Adrenal gland (tissue), 12 donors: ENCODE results near the gene NR2F1-AS1. TPM values are rescaled to one million over a fixed set of nuclear protein-coding genes. Genes with fewer than 3 reads are reported as not detected.

Source experiments
- DNase-seq, 7 donors: peaks; one replicate each; pipeline ENCODE4 v3.0.0-alpha.2; 2019 to 2020
- H3K27ac ChIP-seq, 5 donors: fragments of 200-600 bp; sonication (generic) in 4 of 5; 1 replicate in 3 of 5; 2 replicates in 2 of 5; pipeline versions ENCODE4 v1.5.1 to v1.8.0; 2016 to 2020; ENCODE audit warnings: mild to moderate bottlenecking in 1 of 5
- H3K27me3 ChIP-seq: fragments of 200-600 bp; 2 replicates; pipeline ENCODE4 v1.8.0; 2021
- H3K36me3 ChIP-seq, 2 donors: fragments of 200-600 bp; replicated peaks in 1 of 2; 1 replicate in 1 of 2; 2 replicates in 1 of 2; pipeline versions ENCODE4 v1.5.1 to v1.8.0; 2018 to 2022
- H3K4me1 ChIP-seq, 2 donors: fragments of 200-600 bp; replicated peaks in 1 of 2; 1 replicate in 1 of 2; 2 replicates in 1 of 2; pipeline versions ENCODE4 v1.5.1 to v1.8.0; 2018 to 2021
- H3K4me3 ChIP-seq, 4 donors: fragments of 200-600 bp; sonication (generic) in 3 of 4; one replicate each; pipeline ENCODE4 v1.5.1; 2016 to 2018
- H3K9me3 ChIP-seq, 3 donors: fragments of 200-600 bp; sonication (generic) in 1 of 3; replicated peaks in 1 of 3; 1 replicate in 2 of 3; 2 replicates in 1 of 3; pipeline versions ENCODE4 v1.5.1 to v1.8.0; 2016 to 2021
- POLR2A ChIP-seq, 2 donors: fragments of 450-650 bp; IDR thresholded peaks; one replicate each; pipeline ENCODE4 v1.6.1; 2017; ENCODE audit warnings: antibody characterized with exemption in 2 of 2, mild to moderate bottlenecking in 2 of 2, moderate library complexity in 1 of 2
- WGBS, 4 donors: extraction: QIAGEN DNeasy Blood & Tissue Kit in 2 of 4; methylation state at CpG; one replicate each; pipeline versions ENCODE4 v1.1.5 to v1.1.7; 2013 to 2017; 5-methylcytosine and 5-hydroxymethylcytosine counted together
- intact Hi-C, 2 donors: fragments of 100-400 bp; cut with DNase I; formaldehyde crosslinking; loops; one replicate each; pipeline versions ENCODE4 v1.14.1 to v1.15.0; 2022 to 2023
- polyA plus RNA-seq, 3 donors: library from polyadenylated mRNA; stranded (reverse); fragments of 200-250 nt in 2 of 3; fragments of 350-450 nt in 1 of 3; fragmentation: Illumina TruSeq in 1 of 3; extraction: RNeasy Lipid Tissue Mini Kit (QIAGEN cat#74804) in 1 of 3; gene quantifications; one replicate each; pipeline ENCODE4 v1.2.3, GENCODE V29; 2013 to 2014
- total RNA-seq, 9 donors: library from RNA; depleted of rRNA in 4 of 9; stranded (reverse); fragments of >200 nt in 4 of 9; fragments of 120-200 nt in 1 of 9; fragmentation: NEBNext Ultra II Directional in 1 of 9; extraction: Animal tissue kit (Norgen Biotek cat#: 25700) in 1 of 9; gene quantifications; one replicate each; pipeline versions ENCODE4 v1.1.0 to v1.2.4, GENCODE V29; 2013 to 2023
- TF ChIP-seq, protein P1 (sequence below), 6 experiments: fragments of 450-650 bp in 4 of 6; fragments of 200-600 bp in 2 of 6; sonication (generic) in 1 of 6; IDR thresholded peaks; 1 replicate in 5 of 6; 2 replicates in 1 of 6; pipeline versions ENCODE4 v1.5.1 to v1.8.0; 2016 to 2021; ENCODE audit warnings: antibody characterized with exemption in 6 of 6, mild to moderate bottlenecking in 2 of 6, moderate library complexity in 1 of 6
- donor health status: healthy with polysubstance abuse.
- donor health status: Bipolar disorder and iron deficiency.
- donor health status: DM: yes; HTN: yes; CAD: no.
- donor health status: DM: no; HTN: no; CAD: no.
- donor health status: DM: no; HTN: no; CAD: no.
- donor health status: DM: yes; HTN: yes; CAD: no.

The NR2F1-AS1 gene
- total and polyA plus RNA-seq, 12 donors, result 13.2 to 107 (median 29.1) TPM

DNA sequence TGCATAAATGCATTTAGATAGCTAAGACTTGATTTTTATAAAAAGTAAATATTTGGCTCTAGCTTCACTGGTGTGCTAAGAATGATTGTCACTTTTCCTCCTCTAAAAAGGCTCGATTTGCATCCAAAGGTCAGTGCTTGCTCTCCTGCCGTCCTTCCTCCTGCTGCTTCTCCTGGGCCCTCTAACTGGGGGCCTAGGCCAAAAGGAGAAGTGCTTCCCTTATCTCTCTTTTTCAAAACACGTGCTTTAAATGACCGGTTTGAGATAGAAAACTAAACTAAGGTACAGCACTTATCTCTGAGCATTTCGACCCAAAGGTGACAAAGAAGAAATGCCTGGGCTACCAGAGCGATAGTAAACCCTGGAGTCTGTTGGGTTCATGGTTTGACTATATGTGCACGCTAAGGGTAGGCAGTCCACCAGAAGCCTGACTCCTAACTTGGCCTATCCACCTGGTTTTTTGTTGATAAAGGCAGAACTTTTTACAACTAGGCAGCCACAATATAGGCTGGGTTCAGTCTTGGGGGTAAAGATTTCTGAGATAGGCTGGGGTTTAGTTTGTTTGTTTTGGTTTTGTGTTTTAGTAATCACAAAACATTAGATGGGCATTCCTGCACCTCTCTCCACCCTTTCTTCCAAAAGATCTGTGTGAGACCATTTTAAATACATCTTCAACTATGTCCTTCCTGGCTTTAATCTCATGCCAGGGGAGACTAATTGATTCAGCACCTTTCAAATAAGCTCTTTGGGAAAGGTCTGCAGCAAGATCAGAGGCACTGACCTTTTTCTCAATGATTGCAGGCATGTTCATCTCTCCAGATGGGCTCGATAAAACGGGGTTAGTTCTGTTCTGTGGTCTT is 3.8 kb downstream of the NR2F1-AS1 start:
- Histone ChIP-seq H3K9me3 (no peaks in the 10 kb centered on the region), H3K4me1 (peaks cover 0 to 33% of the 10 kb centered on the region in 2 donors), H3K4me3 (peak overlapping the region in 1 of 4 donors; percentile 93), H3K27me3 (no peaks in the 10 kb centered on the region), H3K27ac (peak overlapping the region in 4 of 5 donors; percentile 63 to 97 (median 88)), H3K36me3 (no peaks in the 10 kb centered on the region)
- TF ChIP-seq, protein P1, sequence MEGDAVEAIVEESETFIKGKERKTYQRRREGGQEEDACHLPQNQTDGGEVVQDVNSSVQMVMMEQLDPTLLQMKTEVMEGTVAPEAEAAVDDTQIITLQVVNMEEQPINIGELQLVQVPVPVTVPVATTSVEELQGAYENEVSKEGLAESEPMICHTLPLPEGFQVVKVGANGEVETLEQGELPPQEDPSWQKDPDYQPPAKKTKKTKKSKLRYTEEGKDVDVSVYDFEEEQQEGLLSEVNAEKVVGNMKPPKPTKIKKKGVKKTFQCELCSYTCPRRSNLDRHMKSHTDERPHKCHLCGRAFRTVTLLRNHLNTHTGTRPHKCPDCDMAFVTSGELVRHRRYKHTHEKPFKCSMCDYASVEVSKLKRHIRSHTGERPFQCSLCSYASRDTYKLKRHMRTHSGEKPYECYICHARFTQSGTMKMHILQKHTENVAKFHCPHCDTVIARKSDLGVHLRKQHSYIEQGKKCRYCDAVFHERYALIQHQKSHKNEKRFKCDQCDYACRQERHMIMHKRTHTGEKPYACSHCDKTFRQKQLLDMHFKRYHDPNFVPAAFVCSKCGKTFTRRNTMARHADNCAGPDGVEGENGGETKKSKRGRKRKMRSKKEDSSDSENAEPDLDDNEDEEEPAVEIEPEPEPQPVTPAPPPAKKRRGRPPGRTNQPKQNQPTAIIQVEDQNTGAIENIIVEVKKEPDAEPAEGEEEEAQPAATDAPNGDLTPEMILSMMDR (IDR thresholded peaks at IDR 0.05), result no peak
- TF ChIP-seq POLR2A (IDR thresholded peaks at IDR 0.05), result no peak
- DNase-seq, result no peak
- WGBS, 4 donors, result 37 to 42% (median 40%) methylated on average over 9 of the region's 9 CpGs
- intact Hi-C loops, result loop anchor here (5.0 to 10.0 kb wide), 2 partner anchors 65 to 172 kb away; no protein-coding TSS in a partner anchor

DNA sequence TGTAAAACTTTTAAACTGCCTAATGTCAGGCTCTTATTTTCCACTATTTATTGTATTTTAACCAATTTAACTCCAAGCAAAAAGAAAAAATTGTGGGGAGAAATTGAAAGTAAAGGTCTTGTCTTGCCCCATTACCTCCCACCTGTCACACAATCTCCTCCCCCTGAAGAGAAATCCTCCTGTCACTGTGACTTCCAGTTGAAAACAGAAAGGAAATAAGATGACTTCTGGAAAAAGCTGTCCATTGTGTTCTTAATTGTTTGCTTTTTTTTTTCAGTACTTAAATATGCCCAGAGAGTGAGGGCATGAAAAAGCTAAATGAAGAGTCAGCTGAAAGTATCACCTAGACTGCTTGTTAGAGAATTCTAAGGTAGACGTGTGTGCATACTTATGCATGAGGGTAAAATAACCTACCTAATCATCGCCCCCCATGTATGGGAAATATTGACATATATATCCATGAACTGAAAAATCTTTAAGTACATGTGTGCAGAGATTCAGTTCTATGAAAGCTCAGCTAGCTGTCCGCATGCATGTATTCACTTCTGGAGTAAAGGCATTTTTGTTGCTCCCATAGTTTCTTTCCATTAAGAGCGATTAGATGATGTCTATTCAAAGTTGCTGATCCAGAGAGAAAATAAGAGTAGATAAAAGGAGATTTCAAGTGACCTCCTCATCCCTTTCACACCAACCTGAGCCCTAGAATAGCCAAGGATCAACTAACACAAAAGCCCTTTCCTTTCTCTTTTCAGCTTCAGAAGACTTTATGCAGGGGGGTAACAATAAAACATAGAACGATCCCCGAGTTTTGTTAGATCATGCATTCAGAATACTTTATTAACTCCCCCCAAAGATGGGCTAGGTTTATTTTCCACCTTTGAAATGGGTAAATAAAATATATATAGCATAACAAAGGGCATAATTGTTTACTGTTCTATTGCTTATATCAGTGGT is 5.3 kb downstream of the NR2F1-AS1 start:
- intact Hi-C loops, result loop anchor here (5.0 to 10.0 kb wide), 2 partner anchors 63 to 171 kb away; no protein-coding TSS in a partner anchor
- Histone ChIP-seq H3K36me3 (no peaks in the 10 kb centered on the region), H3K27me3 (no peaks in the 10 kb centered on the region), H3K9me3 (no peaks in the 10 kb centered on the region), H3K27ac (peak overlapping the region in 3 of 5 donors; percentile 42 to 89 (median 88)), H3K4me1 (peaks cover 0 to 33% of the 10 kb centered on the region in 2 donors), H3K4me3 (peak overlapping the region in 1 of 4 donors; percentile 33)
- 58 to 73% (median 63%) methylated on average over 6 of the region's 6 CpGs for WGBS, 4 donors
- TF ChIP-seq POLR2A (IDR thresholded peaks at IDR 0.05), result no peak
- TF ChIP-seq, protein P1 (IDR thresholded peaks at IDR 0.05), result no peak
- DNase-seq, result no peak

DNA sequence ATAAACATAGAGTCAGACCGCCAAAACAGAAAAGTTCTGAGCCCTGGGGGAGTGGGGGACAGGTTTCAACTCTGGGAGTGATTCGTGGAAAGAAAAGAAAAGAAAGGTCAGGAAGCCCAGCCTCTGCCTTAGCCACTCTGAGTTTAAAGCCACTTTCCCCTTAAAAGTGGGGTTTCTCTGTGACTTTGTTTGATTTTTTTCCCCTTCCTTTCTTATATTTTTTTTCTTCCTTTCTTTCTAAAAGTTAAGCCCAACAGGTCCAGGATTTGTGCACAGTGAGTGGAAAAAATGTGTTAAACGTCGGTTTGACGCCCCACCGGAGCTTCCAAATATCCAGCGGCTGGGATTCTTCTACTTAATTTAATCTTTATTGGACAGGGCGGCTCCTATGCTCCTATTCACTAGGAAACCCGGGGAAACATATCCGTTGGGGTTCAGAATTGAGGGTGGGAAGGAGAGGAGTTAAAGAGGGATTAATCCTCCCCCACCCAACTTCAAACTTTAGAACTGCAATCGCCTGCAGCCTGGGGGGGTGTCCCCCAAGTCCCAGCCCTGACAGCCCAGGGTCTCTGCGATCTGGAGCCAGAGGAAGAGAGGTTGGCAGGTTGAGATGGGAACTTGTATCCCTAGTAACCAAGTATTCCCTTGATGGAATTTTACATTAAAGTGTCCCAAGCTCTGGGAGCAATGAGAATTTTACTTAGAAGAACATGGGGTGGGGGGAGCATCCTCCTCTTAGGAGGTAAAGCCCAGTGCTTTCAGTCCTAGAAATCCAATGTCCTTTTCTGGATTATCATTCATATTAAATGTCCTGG is 6.3 kb downstream of the NR2F1-AS1 start:
- no peaks in the 10 kb centered on the region for H3K9me3 ChIP-seq
- peak overlapping the region in 4 of 5 donors; percentile 22 to 89 (median 65) for H3K27ac ChIP-seq
- intact Hi-C loops, result loop anchor here (5.0 to 10.0 kb wide), 2 partner anchors 62 to 170 kb away; no protein-coding TSS in a partner anchor
- peak overlapping the region in 1 of 4 donors; percentile 33 for H3K4me3 ChIP-seq
- DNase-seq, result no peak
- H3K36me3 ChIP-seq, result no peaks in the 10 kb centered on the region
- no peak for TF ChIP-seq POLR2A (IDR thresholded peaks at IDR 0.05)
- TF ChIP-seq, protein P1 (IDR thresholded peaks at IDR 0.05), result no peak
- no peaks in the 10 kb centered on the region for H3K27me3 ChIP-seq
- peaks cover 0 to 33% of the 10 kb centered on the region in 2 donors for H3K4me1 ChIP-seq
- 52 to 58% (median 54%) methylated on average over 12 of the region's 12 CpGs for WGBS, 4 donors
